GM23338 (cell line): Measurements from ENCODE around the gene PDE4D. TPM values are rescaled to one million over a fixed set of nuclear protein-coding genes. Genes with fewer than 3 reads are reported as not detected.

Experiments
- ATAC-seq: fragments of 200-7000 bp; cut with Tn5 transposase; 3 replicates; pipeline ENCODE4 v1.9.1; 2020
- DNase-seq: peaks from one replicate; pipeline ENCODE4 v3.0.0-alpha.2; 2015; ENCODE audit warnings: low spot score
- H2AFZ ChIP-seq: fragments of 200-600 bp; sonication (generic); 2 replicates; pipeline ENCODE4 v1.8.0; 2016; ENCODE audit warnings: antibody characterized with exemption, mild to moderate bottlenecking, moderate library complexity
- H3F3A ChIP-seq: fragments of 200-600 bp; sonication (generic); replicated peaks from 2 replicates; pipeline ENCODE4 v1.8.0; 2017; ENCODE audit warnings: antibody characterized with exemption, mixed run types, low read depth
- H3K27ac ChIP-seq: fragments of 200-600 bp; sonication (generic); 2 replicates; pipeline ENCODE4 v1.6.1; 2016; ENCODE audit warnings: low read depth
- H3K27me3 ChIP-seq: fragments of 200-600 bp; sonication (generic); 2 replicates; pipeline ENCODE4 v1.8.0; 2016; ENCODE audit warnings: mild to moderate bottlenecking, mixed run types, moderate library complexity; ENCODE audit not compliant: insufficient read depth
- H3K36me3 ChIP-seq: fragments of 200-600 bp; sonication (generic); 2 replicates; pipeline ENCODE4 v1.8.0; 2016; ENCODE audit warnings: mild to moderate bottlenecking; ENCODE audit not compliant: insufficient read depth
- H3K4me1 ChIP-seq: fragments of 200-600 bp; sonication (generic); 2 replicates; pipeline ENCODE4 v1.8.0; 2016; ENCODE audit warnings: mild to moderate bottlenecking, moderate library complexity; ENCODE audit not compliant: insufficient read depth
- H3K4me2 ChIP-seq: fragments of 200-600 bp; sonication (generic); 2 replicates; pipeline ENCODE4 v1.7.1; 2017; ENCODE audit warnings: mixed run types
- H3K4me3 ChIP-seq: fragments of 200-600 bp; sonication (generic); 2 replicates; pipeline ENCODE4 v1.6.1; 2016; ENCODE audit warnings: mixed run types
- H3K79me2 ChIP-seq: fragments of 200-600 bp; sonication (generic); replicated peaks from 2 replicates; pipeline ENCODE4 v1.8.0; 2017; ENCODE audit warnings: mild to moderate bottlenecking; ENCODE audit not compliant: insufficient read depth
- H3K9me2 ChIP-seq: fragments of 200-600 bp; sonication (generic); 2 replicates; pipeline ENCODE4 v1.8.0; 2017; ENCODE audit not compliant: insufficient read depth
- H4K20me1 ChIP-seq: fragments of 200-600 bp; sonication (generic); replicated peaks from 2 replicates; pipeline ENCODE4 v1.8.0; 2017; ENCODE audit warnings: mild to moderate bottlenecking; ENCODE audit not compliant: insufficient read depth
- H3K27ac Mint-ChIP-seq: 2 replicates; pipeline ENCODE4 v1.8.0; 2020; ENCODE audit warnings: inconsistent platforms, mild to moderate bottlenecking, moderate library complexity, mixed read lengths
- H3K27me3 Mint-ChIP-seq: 3 replicates; pipeline ENCODE4 v1.8.0; 2022; ENCODE audit warnings: low read depth, mild to moderate bottlenecking, moderate library complexity, mixed read lengths, inconsistent platforms; ENCODE audit not compliant: insufficient read depth, poor library complexity
- H3K36me3 Mint-ChIP-seq: 3 replicates; pipeline ENCODE4 v1.8.0; 2021; ENCODE audit warnings: low read depth, mild to moderate bottlenecking, inconsistent platforms, moderate library complexity, mixed read lengths
- H3K4me1 Mint-ChIP-seq: 3 replicates; pipeline ENCODE4 v1.8.0; 2020; ENCODE audit warnings: mild to moderate bottlenecking, inconsistent platforms, mixed read lengths
- H3K4me3 Mint-ChIP-seq: 3 replicates; pipeline ENCODE4 v1.8.0; 2021; ENCODE audit warnings: moderate library complexity, mild to moderate bottlenecking, inconsistent platforms, mixed read lengths
- H3K9me3 Mint-ChIP-seq: 3 replicates; pipeline ENCODE4 v1.8.0; 2020; ENCODE audit warnings: moderate library complexity, mild to moderate bottlenecking, inconsistent platforms, mixed read lengths
- CREB1 ChIP-seq: fragments of 250-450 bp; sonication (Bioruptor Pico); IDR thresholded peaks from 2 replicates; pipeline ENCODE4 v1.5.0; 2020; ENCODE audit warnings: low read depth, mild to moderate bottlenecking, moderate library complexity
- CTCF ChIP-seq, 2 experiments: fragments of 200-600 bp in 1 of 2; sonication (generic) in 1 of 2; conservative IDR thresholded peaks; 2 replicates each; pipeline versions ENCODE4 v1.5.1 to v1.6.1; 2016 to 2017; ENCODE audit warnings: antibody characterized with exemption in 2 of 2, low read depth in 2 of 2, mild to moderate bottlenecking in 2 of 2, moderate library complexity in 1 of 2
- ETS1 ChIP-seq: IDR thresholded peaks from 2 replicates; pipeline ENCODE4 v1.6.1; 2016; ENCODE audit warnings: antibody characterized with exemption
- EZH2 ChIP-seq: fragments of 200-600 bp; sonication (generic); IDR thresholded peaks from one replicate; pipeline ENCODE4 v1.8.0; 2017; ENCODE audit warnings: antibody characterized with exemption, mild to moderate bottlenecking, low read depth; ENCODE audit not compliant: unreplicated experiment
- EZH2phosphoT487 ChIP-seq: fragments of 200-600 bp; sonication (generic); IDR thresholded peaks from one replicate; pipeline ENCODE4 v1.8.1; 2018; ENCODE audit warnings: antibody characterized with exemption; ENCODE audit not compliant: unreplicated experiment
- JUNB ChIP-seq: IDR thresholded peaks from one replicate; pipeline ENCODE4 v1.6.1; 2016; ENCODE audit warnings: antibody characterized with exemption; ENCODE audit not compliant: unreplicated experiment
- NANOG ChIP-seq: IDR thresholded peaks from 2 replicates; pipeline ENCODE4 v1.6.1; 2016; ENCODE audit warnings: antibody characterized with exemption, borderline replicate concordance
- POLR2AphosphoS5 ChIP-seq: IDR thresholded peaks from 2 replicates; pipeline ENCODE4 v1.6.1; 2016; ENCODE audit warnings: antibody characterized with exemption, low read depth
- REST ChIP-seq: IDR thresholded peaks from one replicate; pipeline ENCODE4 v1.6.1; 2018; ENCODE audit warnings: antibody characterized with exemption; ENCODE audit not compliant: unreplicated experiment
- STAT1 ChIP-seq: IDR thresholded peaks from one replicate; pipeline ENCODE4 v1.6.1; 2016; ENCODE audit warnings: antibody characterized with exemption; ENCODE audit not compliant: unreplicated experiment
- ZNF114 ChIP-seq: fragments of 250-450 bp; sonication (Bioruptor Pico); IDR thresholded peaks from 2 replicates; pipeline ENCODE4 v1.5.0; 2020; ENCODE audit warnings: mild to moderate bottlenecking, moderate library complexity
- ZNF331 ChIP-seq: fragments of 250-450 bp; sonication (Bioruptor Pico); IDR thresholded peaks from 2 replicates; pipeline ENCODE4 v1.5.0; 2020; ENCODE audit warnings: low read depth, mild to moderate bottlenecking, moderate library complexity
- polyA plus RNA-seq: library from polyadenylated mRNA; unstranded; fragments of >200 nt; fragmentation: Nextera tagmentation; extraction: Ambion mirVana; gene quantifications from 2 replicates; pipeline ENCODE4 v1.2.1, GENCODE V29; 2016
- total RNA-seq: library from RNA; depleted of rRNA; stranded (reverse); fragments of >200 nt; shearing (Covaris generic); gene quantifications from 2 replicates; pipeline ENCODE4 v1.2.3, GENCODE V29; 2014

PDE4D gene
- total and polyA plus RNA-seq, 2 experiments from 2014 or later, result 2.1 to 4.7 TPM

- TF ChIP-seq POLR2AphosphoS5 (no peak), STAT1 (no peak), CREB1 (CRISPR knock-in tag) (no peak), EZH2 (no peak), REST (no peak), CTCF (conservative IDR thresholded peaks at IDR 0.05; ENCODE audit: low read depth in 2 of 2) (no peak), JUNB (no peak), ZNF114 (CRISPR knock-in tag) (no peak), NANOG (no peak)
Observed at GRCh38 chr5:59149827-59150226, 743.7 kb downstream of the PDE4D start (continued).

- peaks cover 10% of the 10 kb centered on the region for H3K4me1 ChIP-seq
- Mint-ChIP-seq H3K27ac (no peak overlapping the region), H3K9me3 (peaks cover 2% of the 10 kb centered on the region; the same call in 1 of the 3 replicates), H3K4me3 (no peak overlapping the region), H3K4me1 (peaks cover 9% of the 10 kb centered on the region; the same call in 1 of the 3 replicates), H3K27me3 (peaks cover 2% of the 10 kb centered on the region), H3K36me3 (no peaks in the 10 kb centered on the region)
- H3K9me2 ChIP-seq, result no peaks in the 10 kb centered on the region; the same call in 1 of the 2 replicates
- H2AFZ ChIP-seq, result peak overlapping the region; percentile 80; the same call in 1 of the 2 replicates
- ATAC-seq, result no peak
- no peak for DNase-seq
- H3K79me2 ChIP-seq, result no peaks in the 10 kb centered on the region
- H3F3A ChIP-seq, result no peaks in the 10 kb centered on the region
- H3K4me3 ChIP-seq, result no peak overlapping the region
- no peaks in the 10 kb centered on the region for H4K20me1 ChIP-seq
- H3K27ac ChIP-seq, result no peak overlapping the region
- no peak overlapping the region for H3K4me2 ChIP-seq
- no peaks in the 10 kb centered on the region for H3K27me3 ChIP-seq
- no peaks in the 10 kb centered on the region for H3K36me3 ChIP-seq
- TF ChIP-seq NANOG, result no peak
- TF ChIP-seq ETS1, result no peak
- TF ChIP-seq EZH2, result no peak
- TF ChIP-seq ZNF331 (CRISPR knock-in tag), result no peak
- no peak for TF ChIP-seq ZNF114 (CRISPR knock-in tag)
- TF ChIP-seq REST, result no peak
- TF ChIP-seq EZH2phosphoT487, result no peak
- no peak for TF ChIP-seq JUNB
- no peak for TF ChIP-seq POLR2AphosphoS5
- no peak for TF ChIP-seq STAT1
Observed at GRCh38 chr5:59149271-59149670, 744.3 kb downstream of the PDE4D start.
